GM23248 (cell line): ENCODE results near the gene ATF5. TPM values are rescaled to one million over a fixed set of nuclear protein-coding genes. Genes with fewer than 3 reads are reported as not detected.

ENCODE experiments used
- DNase-seq: peaks from one replicate; pipeline ENCODE4 v3.0.0-alpha.2; 2015
- H2AFZ ChIP-seq: fragments of 200-600 bp; sonication (generic); 2 replicates; pipeline ENCODE4 v1.6.1; 2016; ENCODE audit warnings: antibody characterized with exemption
- H3F3A ChIP-seq: fragments of 200-600 bp; sonication (generic); 2 replicates; pipeline ENCODE4 v1.6.1; 2016; ENCODE audit warnings: mild to moderate bottlenecking, antibody characterized with exemption, mixed run types; ENCODE audit not compliant: insufficient read depth
- H3K27ac ChIP-seq: fragments of 200-600 bp; sonication (generic); 2 replicates; pipeline ENCODE4 v1.5.1; 2016; ENCODE audit warnings: mild to moderate bottlenecking
- H3K27me3 ChIP-seq: fragments of 200-600 bp; sonication (generic); replicated peaks from 2 replicates; pipeline ENCODE4 v1.6.1; 2016; ENCODE audit warnings: mild to moderate bottlenecking; ENCODE audit not compliant: insufficient read depth
- H3K36me3 ChIP-seq: fragments of 200-600 bp; sonication (generic); 2 replicates; pipeline ENCODE4 v1.6.1; 2016; ENCODE audit warnings: low read depth, mild to moderate bottlenecking
- H3K4me1 ChIP-seq: fragments of 200-600 bp; sonication (generic); 2 replicates; pipeline ENCODE4 v1.6.1; 2016; ENCODE audit warnings: mild to moderate bottlenecking; ENCODE audit not compliant: insufficient read depth
- H3K4me2 ChIP-seq: fragments of 200-600 bp; sonication (generic); one replicate; pipeline ENCODE4 v1.6.1; 2016; ENCODE audit warnings: mild to moderate bottlenecking; ENCODE audit not compliant: unreplicated experiment
- H3K4me3 ChIP-seq: fragments of 200-600 bp; sonication (generic); 2 replicates; pipeline ENCODE4 v1.5.1; 2016; ENCODE audit warnings: mild to moderate bottlenecking
- H3K79me2 ChIP-seq: fragments of 200-600 bp; sonication (generic); 2 replicates; pipeline ENCODE4 v1.6.1; 2016; ENCODE audit warnings: mild to moderate bottlenecking; ENCODE audit not compliant: insufficient read depth
- H3K9ac ChIP-seq: fragments of 200-600 bp; sonication (generic); 2 replicates; pipeline ENCODE4 v1.6.1; 2016; ENCODE audit warnings: mild to moderate bottlenecking
- H3K9me2 ChIP-seq: fragments of 200-600 bp; sonication (generic); 2 replicates; pipeline ENCODE4 v1.6.1; 2016; ENCODE audit warnings: mixed run types, mild to moderate bottlenecking, moderate library complexity; ENCODE audit not compliant: insufficient read depth
- H3K9me3 ChIP-seq: fragments of 200-600 bp; sonication (generic); one replicate; pipeline ENCODE4 v1.6.1; 2017; ENCODE audit warnings: low read depth
- H4K20me1 ChIP-seq: fragments of 200-600 bp; sonication (generic); 2 replicates; pipeline ENCODE4 v1.6.0; 2016; ENCODE audit not compliant: insufficient read depth
- EZH2 ChIP-seq: fragments of 200-600 bp; sonication (generic); IDR thresholded peaks from 2 replicates; pipeline ENCODE4 v1.6.1; 2018; ENCODE audit warnings: antibody characterized with exemption, mild to moderate bottlenecking; ENCODE audit not compliant: insufficient read depth, poor library complexity, severe bottlenecking
- EZH2phosphoT487 ChIP-seq: fragments of 200-600 bp; sonication (generic); IDR thresholded peaks from 2 replicates; pipeline ENCODE4 v1.6.1; 2018; ENCODE audit warnings: antibody characterized with exemption, moderate library complexity, mild to moderate bottlenecking, low read depth; ENCODE audit not compliant: insufficient read depth
- WGBS, 2 experiments: methylation state at CpG; one replicate each; pipeline ENCODE4 v1.1.6; 2015 to 2017; ENCODE audit warnings: low lambda C conversion rate in 2 of 2, low coverage in 1 of 2; ENCODE audit errors: missing lambda C conversion rate in 2 of 2; 5-methylcytosine and 5-hydroxymethylcytosine counted together
- in situ Hi-C: fragments of 300-500 bp; cut with MboI; formaldehyde crosslinking; loops from 2 replicates; pipeline ENCODE4 v1.15.0; 2020
- polyA plus RNA-seq: library from polyadenylated mRNA; unstranded; fragments of >200 nt; fragmentation: Nextera tagmentation; extraction: Ambion mirVana; gene quantifications from 2 replicates; pipeline ENCODE4 v1.2.1, GENCODE V29; 2016
- total RNA-seq: library from RNA; depleted of rRNA; stranded (reverse); fragments of >200 nt; shearing (Covaris generic); gene quantifications from 2 replicates; pipeline ENCODE4 v1.2.3, GENCODE V29; 2014

Gene ATF5
- total and polyA plus RNA-seq, 2 experiments from 2014 or later = 8.9 TPM

DNA sequence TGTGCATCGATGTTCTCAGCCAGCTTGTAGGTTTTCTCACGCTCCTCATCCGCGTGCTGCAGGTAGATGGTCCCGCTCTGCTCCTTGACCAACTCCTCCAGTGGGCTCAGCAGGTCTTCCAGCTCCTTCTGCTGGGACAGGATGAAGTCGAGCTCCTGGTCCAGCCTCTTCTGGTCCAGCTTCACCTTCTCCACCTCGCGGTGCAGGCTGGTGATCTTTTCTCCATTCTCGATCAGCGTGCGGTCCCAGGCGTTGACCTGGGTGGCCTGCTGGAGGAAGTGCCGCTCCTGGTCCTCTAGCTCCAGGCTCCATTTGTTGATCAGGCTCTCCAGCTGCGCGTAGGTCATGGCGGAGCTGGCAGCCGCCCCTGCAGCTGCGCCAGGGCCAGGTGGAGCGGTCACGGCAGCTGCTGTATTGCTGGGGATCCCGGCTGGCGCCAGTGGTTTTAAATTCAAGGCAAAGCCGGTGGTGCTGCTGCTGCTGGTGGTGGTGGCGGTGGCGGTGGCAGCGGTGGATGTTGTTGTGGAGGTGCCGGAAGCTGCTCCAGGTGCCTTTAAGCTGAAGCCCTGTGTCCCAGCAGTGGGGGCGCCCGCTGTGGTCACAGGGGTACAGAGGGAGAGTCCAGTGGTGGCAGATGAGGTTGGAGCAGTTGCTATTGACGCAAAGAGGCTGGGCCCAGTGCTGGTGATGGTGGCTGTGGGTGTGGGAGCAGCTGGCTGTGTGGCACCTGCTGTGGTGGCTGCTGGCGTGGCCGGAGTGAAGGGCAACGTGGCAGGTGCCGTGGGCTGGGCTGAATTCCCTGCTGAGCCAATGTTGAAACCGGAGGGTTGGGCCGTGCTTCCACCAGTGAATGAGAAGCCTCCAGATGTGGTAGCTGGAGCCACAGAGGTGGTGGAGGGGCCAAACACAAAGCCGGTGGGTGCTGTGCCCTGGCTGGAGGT is 20.3 kb upstream of the ATF5 start:
- Histone ChIP-seq H3F3A (no peaks in the 10 kb centered on the region), H4K20me1 (no peaks in the 10 kb centered on the region), H3K4me3 (no peak overlapping the region), H3K4me2 (no peak overlapping the region), H3K36me3 (no peaks in the 10 kb centered on the region; the same call in 1 of the 2 replicates), H3K27me3 (no peaks in the 10 kb centered on the region), H3K9me2 (no peaks in the 10 kb centered on the region), H3K79me2 (peaks cover 7% of the 10 kb centered on the region), H3K27ac (no peak overlapping the region), H3K4me1 (no peaks in the 10 kb centered on the region), H3K9me3 (no peaks in the 10 kb centered on the region), H3K9ac (no peak overlapping the region), H2AFZ (no peak overlapping the region)
- WGBS, 2 experiments = 96 to 97% methylated on average over 35 to 37 of the region's 37 CpGs
- DNase-seq = no peak
- no peak for TF ChIP-seq EZH2
- TF ChIP-seq EZH2phosphoT487 = no peak
- in situ Hi-C loops = no loop called here

DNA sequence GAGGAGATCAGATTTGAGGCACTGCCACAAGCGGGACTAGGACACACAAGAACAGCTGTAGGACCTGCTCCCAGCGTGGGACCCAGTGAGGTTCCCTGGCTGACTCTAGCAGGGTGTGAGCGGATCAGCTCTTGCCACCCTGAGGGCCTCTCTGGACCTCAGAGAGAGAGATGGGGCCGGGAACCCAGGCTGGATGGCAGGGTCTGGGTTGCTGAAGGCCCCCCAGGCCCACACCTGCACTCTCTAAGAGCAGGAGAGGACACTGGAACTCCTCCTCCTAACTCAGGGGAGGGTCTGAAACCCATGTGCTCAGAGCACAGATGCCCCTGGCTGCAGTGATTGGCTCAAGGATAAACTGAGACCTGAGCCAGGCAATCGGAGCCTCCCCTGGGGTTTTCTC is 18.8 kb upstream of the ATF5 start:
- no peaks in the 10 kb centered on the region for H4K20me1 ChIP-seq
- DNase-seq = no peak
- 89 to 99% methylated on average over 3 to 5 of the region's 5 CpGs for WGBS, 2 experiments

DNA sequence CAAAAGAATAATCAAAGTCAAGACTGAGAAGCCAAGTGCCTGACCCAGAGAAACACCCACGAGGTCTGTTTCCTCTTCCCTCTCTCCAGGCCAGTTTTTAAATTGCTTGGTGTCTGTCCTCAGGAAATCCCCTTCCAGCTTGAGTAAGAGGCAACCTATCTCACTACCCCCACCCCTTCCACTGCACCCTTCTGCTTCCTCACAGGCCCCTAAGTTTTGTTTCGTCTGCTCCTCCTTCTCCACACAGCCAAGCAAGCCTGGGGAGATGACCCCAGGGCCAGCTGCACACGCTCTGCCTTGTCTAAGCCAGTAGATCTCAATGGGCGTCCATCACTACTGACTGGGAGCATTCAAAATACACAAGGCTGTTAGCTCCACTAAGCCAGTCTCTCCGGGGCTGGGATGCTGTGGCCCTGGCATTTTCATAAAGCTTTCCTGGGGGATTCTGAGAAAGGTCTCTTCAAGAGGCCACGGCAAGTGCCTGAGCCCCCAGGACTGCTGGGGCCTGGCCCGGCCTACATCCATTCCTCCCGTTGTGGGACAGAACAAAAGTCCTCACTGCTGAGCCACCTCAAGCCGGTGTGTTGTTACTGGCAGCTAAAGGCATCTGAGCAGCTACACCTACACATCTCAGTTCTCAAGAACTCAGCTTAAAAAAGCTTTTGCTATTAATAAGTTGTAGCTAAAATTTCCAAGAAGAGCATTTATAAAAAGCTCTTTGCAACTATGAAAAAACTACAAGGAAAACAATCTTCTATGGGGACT is 17.4 kb upstream of the ATF5 start:
- H3K27ac ChIP-seq = no peak overlapping the region
- no peaks in the 10 kb centered on the region for H3K9me2 ChIP-seq
- H3K9me3 ChIP-seq = no peaks in the 10 kb centered on the region
- no peaks in the 10 kb centered on the region for H3F3A ChIP-seq
- no peaks in the 10 kb centered on the region for H3K4me1 ChIP-seq
- no peak overlapping the region for H2AFZ ChIP-seq
- no peaks in the 10 kb centered on the region for H4K20me1 ChIP-seq
- no peak overlapping the region for H3K4me2 ChIP-seq
- no peaks in the 10 kb centered on the region; the same call in 1 of the 2 replicates for H3K36me3 ChIP-seq
- TF ChIP-seq EZH2 = no peak
- TF ChIP-seq EZH2phosphoT487 = no peak
- H3K4me3 ChIP-seq = no peak overlapping the region
- 67 to 69% methylated on average over 9 of the region's 9 CpGs for WGBS, 2 experiments
- in situ Hi-C loops = no loop called here
- H3K9ac ChIP-seq = no peak overlapping the region
- DNase-seq = no peak
- no peaks in the 10 kb centered on the region for H3K27me3 ChIP-seq
- peaks cover 23% of the 10 kb centered on the region for H3K79me2 ChIP-seq

More for the DNA sequence above, 18.8 kb upstream of the ATF5 start:
- peaks cover 12% of the 10 kb centered on the region for H3K79me2 ChIP-seq
- H3K27me3 ChIP-seq = no peaks in the 10 kb centered on the region
- H3F3A ChIP-seq = no peaks in the 10 kb centered on the region
- TF ChIP-seq EZH2 (no peak), EZH2phosphoT487 (no peak)
- no peak overlapping the region for H3K4me2 ChIP-seq
- no peak overlapping the region for H3K27ac ChIP-seq
- H3K9ac ChIP-seq = no peak overlapping the region
- no peaks in the 10 kb centered on the region for H3K9me2 ChIP-seq
- no peaks in the 10 kb centered on the region; the same call in 1 of the 2 replicates for H3K36me3 ChIP-seq
- no peak overlapping the region for H3K4me3 ChIP-seq
- H3K4me1 ChIP-seq = no peaks in the 10 kb centered on the region
- in situ Hi-C loops = no loop called here
- H2AFZ ChIP-seq = no peak overlapping the region
- H3K9me3 ChIP-seq = no peaks in the 10 kb centered on the region

DNA sequence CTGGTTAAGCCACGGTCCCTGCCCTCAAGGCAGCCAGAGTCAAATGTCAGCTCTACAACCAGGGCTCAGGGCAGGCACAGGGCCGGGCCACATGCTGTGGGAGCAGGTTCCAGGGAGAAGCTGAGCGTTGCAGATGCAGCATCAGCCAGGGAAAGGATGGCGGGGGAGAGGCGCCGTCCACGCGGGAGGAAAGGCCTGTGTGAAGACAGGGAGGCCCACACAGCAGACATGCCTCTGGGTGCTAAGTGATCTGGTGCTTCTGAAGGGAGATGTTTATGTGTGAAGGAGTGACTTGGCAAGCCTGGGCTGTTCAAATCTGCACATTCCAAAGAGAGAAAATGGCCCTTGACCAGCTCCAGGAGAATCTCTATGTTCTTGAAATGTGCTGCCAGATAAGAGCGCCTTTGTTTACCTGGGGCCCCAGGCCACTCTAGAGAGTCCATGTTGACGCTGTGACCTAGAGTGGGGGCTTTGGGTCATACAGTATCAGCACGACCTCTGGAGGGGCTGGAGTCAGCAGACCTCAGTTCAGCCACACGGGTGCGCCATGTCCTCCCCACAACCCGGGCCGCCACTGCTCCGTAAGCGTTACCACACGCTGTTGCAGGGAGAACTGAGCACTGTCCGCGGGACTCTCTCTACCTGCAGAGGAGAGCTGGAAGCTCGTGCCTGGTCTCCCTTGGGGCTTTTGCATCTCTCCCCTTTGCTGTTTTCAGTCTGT is 15.9 kb upstream of the ATF5 start:
- Histone ChIP-seq H3K4me2 (no peak overlapping the region), H3K27me3 (no peaks in the 10 kb centered on the region), H3K36me3 (no peaks in the 10 kb centered on the region; the same call in 1 of the 2 replicates), H3K79me2 (peaks cover 37% of the 10 kb centered on the region), H3K27ac (no peak overlapping the region), H2AFZ (no peak overlapping the region), H3K4me1 (no peaks in the 10 kb centered on the region), H3K4me3 (no peak overlapping the region), H3K9ac (no peak overlapping the region), H3K9me2 (no peaks in the 10 kb centered on the region), H3K9me3 (no peaks in the 10 kb centered on the region), H4K20me1 (no peaks in the 10 kb centered on the region), H3F3A (no peaks in the 10 kb centered on the region)
- in situ Hi-C loops = no loop called here
- DNase-seq = no peak
- WGBS, 2 experiments = 84 to 85% methylated on average over 21 of the region's 21 CpGs
- TF ChIP-seq EZH2phosphoT487 = no peak
- no peak for TF ChIP-seq EZH2
